Brain microvascular endothelial cell (primary cell): ENCODE results near the gene PSMD9.

Experiments
- DNase-seq: peaks from one replicate; pipeline ENCODE4 v3.0.0-alpha.2; 2020
- H3K27ac ChIP-seq: fragments of 250-450 bp; sonication (Bioruptor Pico); 2 replicates; pipeline ENCODE4 v1.5.1; 2020; ENCODE audit warnings: mild to moderate bottlenecking, moderate library complexity
- H3K27me3 ChIP-seq: fragments of 250-450 bp; sonication (Bioruptor Pico); replicated peaks from 2 replicates; pipeline ENCODE4 v1.5.1; 2020; ENCODE audit warnings: mild to moderate bottlenecking
- H3K36me3 ChIP-seq: fragments of 250-450 bp; sonication (Bioruptor Pico); replicated peaks from 2 replicates; pipeline ENCODE4 v1.5.1; 2020; ENCODE audit warnings: mild to moderate bottlenecking
- H3K4me3 ChIP-seq: 2 replicates; pipeline ENCODE4 v1.5.1; 2011; ENCODE audit warnings: low read depth, mild to moderate bottlenecking, control low read depth, low read length, moderate library complexity
- in situ Hi-C: cut with HindIII; loops from 2 replicates; pipeline ENCODE4 v1.10.0; 2017; ENCODE audit warnings: low sequenced_read_pairs, low pct_ligation_motif_present
- TF ChIP-seq, protein P1 (sequence below): IDR thresholded peaks from 2 replicates; pipeline ENCODE4 v1.5.1; 2011; ENCODE audit warnings: low read depth, mild to moderate bottlenecking, moderate library complexity, low read length, control low read depth, inconsistent platforms; ENCODE audit errors: missing control alignments

The PSMD9 gene

DNA sequence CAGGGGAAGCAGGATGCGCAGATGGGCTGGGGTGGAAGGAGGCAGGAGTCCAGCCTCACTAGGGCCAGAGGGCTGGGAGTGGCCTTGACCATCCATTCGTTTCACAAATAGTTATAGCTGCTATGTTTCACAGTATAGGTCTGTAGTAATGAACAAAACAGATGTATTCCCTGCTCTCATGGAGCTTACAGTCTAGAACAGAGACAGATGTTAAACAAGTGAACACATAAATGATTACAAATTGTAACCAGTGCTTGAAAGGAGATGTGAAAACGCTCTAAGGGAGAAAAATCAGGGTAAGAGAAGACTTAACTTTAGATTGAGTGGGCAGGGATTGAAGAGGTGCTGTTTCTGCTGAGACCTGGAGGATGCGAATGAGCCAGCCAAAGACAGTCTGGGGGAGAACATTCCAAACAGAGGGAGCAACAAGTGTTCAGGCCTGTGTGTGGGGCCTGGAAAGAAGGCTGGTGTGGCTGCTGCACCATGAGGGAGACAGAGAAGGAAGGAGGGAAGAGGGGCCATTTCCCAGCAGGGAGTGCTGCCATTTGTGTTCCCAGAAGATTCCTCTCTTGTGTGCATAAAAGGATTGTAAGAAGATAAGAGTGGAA lies 44.4 kb downstream of the PSMD9 start:
- no peak overlapping the region for H3K4me3 ChIP-seq
- no peak overlapping the region for H3K27ac ChIP-seq
- no peaks in the 10 kb centered on the region for H3K27me3 ChIP-seq
- DNase-seq, result no peak
- H3K36me3 ChIP-seq, result peaks cover 2% of the 10 kb centered on the region
- TF ChIP-seq, protein P1, sequence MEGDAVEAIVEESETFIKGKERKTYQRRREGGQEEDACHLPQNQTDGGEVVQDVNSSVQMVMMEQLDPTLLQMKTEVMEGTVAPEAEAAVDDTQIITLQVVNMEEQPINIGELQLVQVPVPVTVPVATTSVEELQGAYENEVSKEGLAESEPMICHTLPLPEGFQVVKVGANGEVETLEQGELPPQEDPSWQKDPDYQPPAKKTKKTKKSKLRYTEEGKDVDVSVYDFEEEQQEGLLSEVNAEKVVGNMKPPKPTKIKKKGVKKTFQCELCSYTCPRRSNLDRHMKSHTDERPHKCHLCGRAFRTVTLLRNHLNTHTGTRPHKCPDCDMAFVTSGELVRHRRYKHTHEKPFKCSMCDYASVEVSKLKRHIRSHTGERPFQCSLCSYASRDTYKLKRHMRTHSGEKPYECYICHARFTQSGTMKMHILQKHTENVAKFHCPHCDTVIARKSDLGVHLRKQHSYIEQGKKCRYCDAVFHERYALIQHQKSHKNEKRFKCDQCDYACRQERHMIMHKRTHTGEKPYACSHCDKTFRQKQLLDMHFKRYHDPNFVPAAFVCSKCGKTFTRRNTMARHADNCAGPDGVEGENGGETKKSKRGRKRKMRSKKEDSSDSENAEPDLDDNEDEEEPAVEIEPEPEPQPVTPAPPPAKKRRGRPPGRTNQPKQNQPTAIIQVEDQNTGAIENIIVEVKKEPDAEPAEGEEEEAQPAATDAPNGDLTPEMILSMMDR, result no peak
- in situ Hi-C loops, result no loop called here

DNA sequence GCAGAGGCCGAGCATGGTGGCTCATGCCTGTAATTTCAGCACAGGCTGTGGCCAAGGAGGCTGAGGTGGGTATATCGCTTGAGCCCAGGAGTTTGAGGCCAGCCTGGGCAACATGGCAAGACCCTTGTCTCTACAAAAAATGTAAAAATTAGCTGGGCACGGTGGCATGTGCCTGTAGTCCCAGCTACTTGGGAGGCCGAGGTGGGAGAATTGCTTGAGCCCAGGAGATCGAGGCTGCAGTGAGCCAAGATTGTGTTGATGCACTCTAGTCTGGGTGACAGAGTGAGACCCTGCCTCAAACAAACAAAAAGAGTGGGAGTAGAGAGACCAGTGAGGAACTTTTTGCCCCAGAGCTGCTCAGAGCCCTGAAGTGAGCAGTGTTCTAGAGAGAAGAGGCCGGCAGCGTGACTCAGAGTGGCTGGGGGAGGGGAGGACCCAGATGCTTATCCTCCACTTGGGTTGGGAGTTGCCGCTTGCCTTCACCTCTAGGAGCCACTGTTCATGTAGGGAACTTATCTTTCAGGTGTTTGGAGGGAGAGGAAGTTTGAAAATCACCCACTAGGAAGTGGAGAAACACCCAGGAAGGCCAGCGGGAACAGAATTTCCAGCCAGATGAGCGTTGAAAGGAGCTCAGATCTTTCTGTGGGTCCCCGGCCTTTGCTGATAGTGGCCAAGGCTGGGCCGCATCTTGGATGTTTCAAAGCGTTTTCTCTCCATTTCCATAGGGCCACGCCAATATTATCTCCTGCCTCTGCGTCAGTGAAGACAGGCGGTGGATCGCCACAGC lies 45.1 kb downstream of the PSMD9 start:
- Histone ChIP-seq H3K36me3 (peaks cover 2% of the 10 kb centered on the region), H3K4me3 (no peak overlapping the region), H3K27me3 (no peaks in the 10 kb centered on the region), H3K27ac (no peak overlapping the region)
- peak; percentile 37 for DNase-seq
- in situ Hi-C loops, result no loop called here
- TF ChIP-seq, protein P1, result peak; percentile 34

DNA sequence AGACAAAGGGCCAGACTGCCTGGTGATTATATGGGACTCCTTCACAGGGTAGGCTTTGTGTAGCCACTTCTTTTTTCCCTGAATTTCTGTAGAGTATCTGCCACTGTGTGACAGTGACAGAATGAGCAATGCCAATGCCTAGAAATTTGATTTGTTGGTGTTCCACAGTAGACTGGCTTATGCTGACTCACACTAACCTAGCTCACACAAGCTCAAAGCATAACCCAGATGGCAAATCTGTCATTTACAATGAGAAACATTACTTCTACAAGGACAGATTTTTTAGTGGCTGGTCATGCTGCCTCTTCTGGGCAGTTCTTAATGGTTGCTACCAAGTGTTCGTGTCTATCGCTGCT lies 45.7 kb downstream of the PSMD9 start:
- in situ Hi-C loops, result no loop called here
- Histone ChIP-seq H3K27me3 (no peaks in the 10 kb centered on the region), H3K4me3 (no peak overlapping the region), H3K36me3 (peaks cover 2% of the 10 kb centered on the region), H3K27ac (no peak overlapping the region)
- TF ChIP-seq, protein P1, result no peak
- DNase-seq, result no peak

DNA sequence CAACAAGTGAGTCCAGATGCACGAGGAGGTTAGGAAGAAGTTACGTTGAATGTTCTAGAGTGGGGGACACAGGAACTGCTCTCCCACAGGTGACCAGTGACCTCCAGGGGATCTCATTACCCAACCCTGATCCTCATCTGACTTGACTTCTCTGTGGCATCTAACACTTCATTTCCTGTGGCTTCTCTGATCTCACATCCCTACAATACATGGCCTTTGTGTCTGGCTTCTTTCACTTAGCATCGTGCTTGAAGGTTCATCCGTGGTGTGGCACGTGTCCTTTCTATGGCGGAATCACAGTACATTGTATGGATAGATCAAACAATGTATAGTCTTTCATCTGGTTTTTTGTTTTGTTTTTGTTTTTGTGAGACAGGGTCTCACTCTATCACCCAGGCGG lies 49.1 kb downstream of the PSMD9 start:
- no peaks in the 10 kb centered on the region for H3K27me3 ChIP-seq
- no peak for DNase-seq
- TF ChIP-seq, protein P1, result no peak
- no peak overlapping the region for H3K4me3 ChIP-seq
- no peak overlapping the region for H3K27ac ChIP-seq
- in situ Hi-C loops, result no loop called here
- H3K36me3 ChIP-seq, result peaks cover 2% of the 10 kb centered on the region

DNA sequence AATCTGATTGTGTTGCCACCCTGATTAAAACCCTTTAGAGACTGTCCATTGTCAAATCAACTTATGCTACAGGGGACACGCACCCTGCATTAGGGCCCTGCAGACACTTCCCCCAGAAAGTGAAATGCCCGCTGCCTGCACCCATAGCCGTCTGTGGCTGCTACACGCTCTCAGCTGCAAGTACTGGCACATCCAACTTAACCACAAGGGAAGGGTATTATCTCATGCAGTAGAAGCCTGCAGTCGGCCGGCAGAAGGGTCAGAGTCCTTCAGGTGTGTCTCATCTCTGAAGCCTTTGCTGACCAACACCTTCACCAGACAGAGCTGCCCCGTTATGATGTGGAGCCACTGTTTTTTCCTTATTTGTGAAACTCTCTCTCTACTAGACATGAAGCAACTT lies 50.6 kb downstream of the PSMD9 start:
- in situ Hi-C loops, result no loop called here
- DNase-seq, result no peak
- Histone ChIP-seq H3K27ac (no peak overlapping the region), H3K36me3 (peaks cover 3% of the 10 kb centered on the region), H3K4me3 (no peak overlapping the region), H3K27me3 (no peaks in the 10 kb centered on the region)
- TF ChIP-seq, protein P1, result no peak
